ENCODE data around the gene MTMR3.
"Not testable (repeated sequence)": the region's sequence is repeated elsewhere in the genome, so short reads cannot be mapped to it uniquely, and the experiment has no call there.

DNA sequence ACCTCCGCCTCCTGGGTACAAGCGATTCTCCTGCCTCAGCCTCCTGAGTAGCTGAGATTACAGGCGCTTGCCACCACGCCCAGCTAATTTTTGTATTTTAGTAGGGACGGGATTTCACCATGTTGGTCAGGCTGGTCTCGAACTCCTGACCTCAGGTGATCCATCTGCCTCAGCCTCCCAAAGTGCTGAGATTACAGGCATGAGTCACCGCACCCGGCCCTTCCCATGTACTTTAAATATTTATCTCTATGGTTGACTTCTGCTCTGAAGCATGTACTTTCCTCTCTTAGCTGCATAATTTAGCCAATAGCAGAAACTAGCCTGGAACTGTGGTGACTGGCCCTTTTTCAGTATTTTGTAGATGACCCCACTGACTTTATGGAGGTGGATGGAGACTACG, 90.7 kb downstream of the MTMR3 start:
- TF ChIP-seq, protein P1, sequence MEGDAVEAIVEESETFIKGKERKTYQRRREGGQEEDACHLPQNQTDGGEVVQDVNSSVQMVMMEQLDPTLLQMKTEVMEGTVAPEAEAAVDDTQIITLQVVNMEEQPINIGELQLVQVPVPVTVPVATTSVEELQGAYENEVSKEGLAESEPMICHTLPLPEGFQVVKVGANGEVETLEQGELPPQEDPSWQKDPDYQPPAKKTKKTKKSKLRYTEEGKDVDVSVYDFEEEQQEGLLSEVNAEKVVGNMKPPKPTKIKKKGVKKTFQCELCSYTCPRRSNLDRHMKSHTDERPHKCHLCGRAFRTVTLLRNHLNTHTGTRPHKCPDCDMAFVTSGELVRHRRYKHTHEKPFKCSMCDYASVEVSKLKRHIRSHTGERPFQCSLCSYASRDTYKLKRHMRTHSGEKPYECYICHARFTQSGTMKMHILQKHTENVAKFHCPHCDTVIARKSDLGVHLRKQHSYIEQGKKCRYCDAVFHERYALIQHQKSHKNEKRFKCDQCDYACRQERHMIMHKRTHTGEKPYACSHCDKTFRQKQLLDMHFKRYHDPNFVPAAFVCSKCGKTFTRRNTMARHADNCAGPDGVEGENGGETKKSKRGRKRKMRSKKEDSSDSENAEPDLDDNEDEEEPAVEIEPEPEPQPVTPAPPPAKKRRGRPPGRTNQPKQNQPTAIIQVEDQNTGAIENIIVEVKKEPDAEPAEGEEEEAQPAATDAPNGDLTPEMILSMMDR (IDR thresholded peaks at IDR 0.05; ENCODE audit: low read length), result not testable (repeated sequence)
- not testable (repeated sequence) for TF ChIP-seq EZH2 (optimal IDR thresholded peaks at IDR 0.05; ENCODE audit: low read depth, low read length); EZH2phosphoT487 (IDR thresholded peaks at IDR 0.05; ENCODE audit: low read length)

All from MM.1S (cell line).